ENCODE data around the gene GPR137B. TPM values are rescaled to one million over a fixed set of nuclear protein-coding genes. Genes with fewer than 3 reads are reported as not detected.
"Not testable (repeated sequence)": the region's sequence is repeated elsewhere in the genome, so short reads cannot be mapped to it uniquely, and the experiment has no call there.

Gene GPR137B
- total RNA-seq, 1 donor from 2014 or later: 24.1 TPM

DNA sequence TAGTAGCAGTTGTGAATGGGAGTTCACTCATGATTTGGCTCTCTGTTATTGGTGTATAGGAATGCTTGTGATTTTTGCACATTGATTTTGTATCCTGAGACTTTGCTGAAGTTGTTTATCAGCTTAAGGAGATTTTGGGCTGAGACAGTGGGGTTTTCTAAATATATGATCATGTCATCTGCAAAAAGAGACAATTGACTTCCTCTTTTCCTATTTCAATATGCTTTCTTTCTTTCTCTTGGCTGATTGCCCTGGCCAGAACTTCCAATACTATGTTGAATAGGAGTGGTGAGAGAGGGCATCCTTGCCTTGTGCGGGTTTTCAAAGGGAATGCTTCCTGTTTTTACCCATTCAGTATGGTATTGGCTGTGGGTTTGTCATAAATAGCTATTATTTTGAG is 45.7 kb downstream of the GPR137B start:
- DNase-seq (ENCODE audit: low spot score): not testable (repeated sequence)

DNA sequence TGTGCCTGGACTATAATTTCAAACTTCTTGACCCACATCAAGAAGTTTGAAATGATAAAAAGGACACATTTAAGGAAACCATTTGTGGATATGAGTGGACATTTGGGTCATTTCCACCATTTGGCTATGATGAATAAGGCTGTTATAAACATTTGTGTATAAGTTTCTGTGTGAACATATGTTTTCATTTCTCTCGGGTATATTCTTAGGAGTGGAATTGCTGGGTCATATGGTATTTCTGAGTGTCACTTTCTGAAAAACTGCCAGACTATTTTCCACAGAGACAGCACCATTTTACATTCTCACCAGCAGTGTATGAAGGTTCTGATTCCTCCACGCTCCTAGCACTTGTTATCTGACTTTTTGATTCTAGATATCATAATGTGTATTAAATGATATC is 50.8 kb downstream of the GPR137B start:
- DNase-seq (ENCODE audit: low spot score): no peak

- no peak for DNase-seq (ENCODE audit: low spot score)
Measured at GRCh38 chr1:236200925-236201324, 58.6 kb downstream of the GPR137B start.

DNA sequence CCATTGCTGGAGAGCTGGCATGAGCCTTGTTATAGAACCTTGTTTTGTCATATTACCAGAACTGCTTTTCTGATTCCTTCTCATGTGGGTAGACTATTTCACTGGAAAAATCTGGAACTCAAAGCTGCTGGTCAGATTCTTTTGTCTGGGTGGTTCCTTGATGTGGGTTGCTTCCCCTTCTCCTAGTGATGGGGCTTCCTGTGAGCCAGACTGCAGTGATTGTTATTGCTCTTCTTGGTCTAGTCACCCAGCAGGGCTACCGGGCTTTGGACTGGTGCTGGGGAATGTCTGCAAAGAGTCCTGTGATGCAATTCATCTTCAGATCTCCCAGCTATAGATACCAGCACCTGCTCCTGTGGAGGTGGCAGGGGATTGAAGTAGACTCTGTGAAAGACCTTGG is 59.4 kb downstream of the GPR137B start:
- no peak for DNase-seq (ENCODE audit: low spot score)

DNA sequence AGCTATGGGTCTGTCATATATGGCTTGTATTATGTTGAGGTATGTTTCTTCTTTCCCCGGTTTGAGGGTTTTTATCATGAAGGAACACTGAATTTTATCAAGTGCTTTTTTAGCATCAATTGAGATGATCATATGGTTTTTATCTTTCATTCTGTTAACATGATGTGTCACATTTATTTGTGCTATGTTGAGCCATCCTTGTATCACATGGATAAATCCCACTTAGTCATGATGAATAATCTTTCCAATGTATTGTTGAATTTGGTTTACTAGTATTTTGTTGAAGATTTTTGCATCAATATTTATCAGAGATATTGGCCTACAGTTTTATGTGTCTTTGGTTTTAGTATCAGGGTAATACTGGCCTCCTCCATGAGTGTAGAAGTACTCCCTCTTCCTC is 61.7 kb downstream of the GPR137B start:
- no peak for DNase-seq (ENCODE audit: low spot score)

GRCh38 chr1:236204656-236205055 is 62.3 kb downstream of the GPR137B start:
- no peak for DNase-seq (ENCODE audit: low spot score)

DNA sequence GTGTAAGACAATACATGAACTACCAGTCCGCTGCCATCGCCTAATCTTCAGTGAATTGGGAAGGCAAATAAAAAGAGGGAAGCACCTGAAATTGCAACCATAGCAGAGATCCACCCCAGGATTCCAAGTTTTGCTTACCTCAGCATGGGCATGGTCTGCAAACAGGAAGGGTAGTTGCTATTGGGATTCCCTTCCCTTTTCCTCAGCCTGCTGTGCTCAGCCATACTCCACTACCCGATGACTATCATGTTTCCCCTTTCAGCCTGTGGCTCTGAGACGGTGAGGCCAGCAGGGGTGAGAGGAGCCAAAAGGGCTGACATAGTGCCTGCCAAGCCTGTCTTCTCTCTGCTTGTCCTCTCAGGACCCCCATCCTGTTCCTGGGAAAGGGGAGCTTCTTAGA is 64.2 kb downstream of the GPR137B start:
- DNase-seq (ENCODE audit: low spot score): peak; percentile 43

DNA sequence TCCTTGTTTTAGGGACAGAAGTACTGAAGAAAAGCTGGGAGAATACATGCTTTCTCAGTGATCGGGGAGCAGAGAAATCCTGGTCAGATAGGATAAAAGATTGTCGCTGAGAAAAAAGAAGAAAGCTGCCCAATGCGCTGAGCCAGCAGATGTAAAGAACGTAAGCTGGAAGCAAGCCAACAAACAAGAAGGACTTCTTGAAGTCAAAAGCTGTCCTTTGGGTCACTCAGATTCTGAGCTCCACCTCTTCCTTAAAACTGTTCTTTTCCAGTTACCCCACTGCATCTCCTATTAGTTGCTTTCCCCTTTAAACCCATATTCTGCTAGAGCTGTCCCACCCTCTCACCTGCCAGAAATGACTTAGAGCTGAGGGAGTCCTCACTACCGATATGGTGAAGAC is 64.8 kb downstream of the GPR137B start:
- DNase-seq (ENCODE audit: low spot score): peak; percentile 22

DNA sequence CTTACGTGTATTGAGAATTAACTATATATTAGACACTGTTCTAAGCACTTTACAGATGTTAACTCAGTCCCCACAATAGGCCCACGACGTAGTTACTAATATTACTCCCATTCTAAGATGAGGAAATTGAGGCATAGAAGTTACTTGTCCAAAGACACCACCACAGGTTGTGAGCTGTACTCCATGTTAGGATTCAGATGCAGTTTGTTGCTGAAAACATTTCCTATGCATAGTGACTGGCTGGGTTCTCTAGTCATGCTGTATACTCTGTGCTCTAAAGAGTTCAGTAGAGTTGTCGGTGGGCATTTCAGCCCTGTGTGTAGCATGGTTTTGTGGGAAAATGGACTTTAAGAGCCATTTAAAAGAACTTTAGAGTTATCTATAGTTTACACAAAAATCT is 65.2 kb downstream of the GPR137B start:
- DNase-seq (ENCODE audit: low spot score): no peak

DNA sequence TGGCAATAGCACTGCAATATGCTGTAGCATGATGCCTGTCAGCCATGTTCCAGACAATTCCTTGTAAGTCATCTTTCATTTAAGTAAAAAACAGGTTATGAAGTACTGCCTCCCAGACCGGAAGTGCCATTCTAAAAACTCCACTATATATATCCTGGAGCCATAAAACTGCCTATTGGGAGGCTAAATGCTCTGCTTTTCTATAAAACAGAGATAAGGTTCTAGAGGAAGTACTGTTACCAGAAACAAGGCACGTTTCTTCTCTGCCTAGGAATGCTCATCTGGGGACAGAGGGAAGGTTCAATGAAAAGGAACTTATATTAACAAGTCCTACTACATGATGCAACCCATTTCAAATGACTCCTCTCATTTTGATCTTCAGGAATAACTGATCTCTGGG is 66.8 kb downstream of the GPR137B start:
- DNase-seq (ENCODE audit: low spot score): peak; percentile 7

DNA sequence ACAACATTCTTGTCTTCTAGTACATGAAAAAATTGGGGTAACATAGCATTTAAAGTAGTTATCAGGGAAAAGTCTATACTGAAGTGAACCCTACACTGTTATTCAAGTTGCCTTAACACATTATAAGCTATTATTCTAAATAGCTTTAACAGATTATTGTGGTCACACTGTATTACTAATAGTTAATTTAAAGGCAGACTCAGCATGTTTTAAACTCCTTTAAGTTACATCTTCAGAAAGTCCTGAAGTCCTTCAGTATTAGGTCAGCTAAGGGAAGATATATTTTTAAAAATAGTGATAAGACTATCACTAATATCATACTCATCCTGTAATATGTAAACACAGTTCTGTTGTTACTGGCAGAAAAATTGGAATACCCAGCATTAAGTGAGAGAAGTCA is 67.4 kb downstream of the GPR137B start:
- no peak for DNase-seq (ENCODE audit: low spot score)

GRCh38 chr1:236211815-236212214 is 69.5 kb downstream of the GPR137B start:
- DNase-seq (ENCODE audit: low spot score): no peak

DNA sequence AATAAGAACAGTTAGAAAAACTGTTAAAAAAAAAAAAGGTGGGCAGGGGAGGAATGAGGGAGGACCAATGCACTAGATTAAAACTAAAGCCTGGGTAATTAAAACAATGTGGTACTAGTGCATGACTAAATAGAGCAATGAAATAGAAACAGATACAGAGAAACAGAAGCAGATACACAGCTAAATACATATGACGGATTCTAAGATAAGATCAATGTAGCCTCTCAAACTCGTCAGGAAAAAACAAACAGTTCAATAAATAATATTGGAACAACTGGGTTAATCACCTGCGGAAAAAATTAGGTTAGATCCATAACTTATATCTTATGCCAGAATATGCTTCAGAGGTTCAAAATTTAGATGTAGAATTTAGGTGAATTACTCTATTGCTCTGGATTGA is 71.2 kb downstream of the GPR137B start:
- DNase-seq (ENCODE audit: low spot score): no peak

DNA sequence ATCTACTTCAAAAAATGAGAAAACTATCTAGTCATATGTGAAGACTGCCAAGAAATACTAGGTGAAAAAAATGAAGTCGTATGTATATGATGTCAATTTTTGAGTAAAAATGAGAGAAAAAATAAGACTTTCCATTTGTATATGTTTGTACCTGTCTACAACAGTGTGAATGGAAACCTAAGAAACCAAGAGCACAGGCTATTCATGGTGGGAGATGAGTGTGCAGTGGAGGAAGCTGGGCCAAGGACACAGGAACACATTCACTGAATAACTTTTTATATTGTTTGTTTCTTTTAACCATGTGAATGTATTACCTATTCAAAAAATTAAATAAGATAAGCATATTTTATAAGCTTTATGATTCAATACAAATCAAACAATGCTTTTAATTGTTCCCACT is 72.4 kb downstream of the GPR137B start:
- no peak for DNase-seq (ENCODE audit: low spot score)

DNA sequence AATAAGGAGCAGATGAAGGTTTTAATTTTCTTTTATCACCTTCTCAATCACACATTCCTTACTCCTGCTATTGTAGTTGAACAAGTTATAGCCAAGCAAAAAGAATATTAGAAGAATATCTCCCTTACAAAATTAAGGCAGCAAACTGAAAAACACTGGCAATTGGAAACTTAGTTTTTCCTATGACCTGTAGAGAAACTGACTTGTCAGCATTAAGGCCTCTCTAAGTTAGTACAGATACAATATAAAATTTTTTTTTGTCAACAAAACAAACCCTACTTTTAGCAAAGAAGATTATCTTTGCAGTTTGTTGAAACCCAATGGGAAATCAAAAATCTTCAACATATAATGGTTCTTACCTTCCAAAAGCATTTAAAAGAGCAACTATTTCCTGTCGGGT is 78.1 kb downstream of the GPR137B start:
- DNase-seq (ENCODE audit: low spot score): no peak

- DNase-seq (ENCODE audit: low spot score): no peak
Measured at GRCh38 chr1:236222632-236223031, 80.3 kb downstream of the GPR137B start.

DNA sequence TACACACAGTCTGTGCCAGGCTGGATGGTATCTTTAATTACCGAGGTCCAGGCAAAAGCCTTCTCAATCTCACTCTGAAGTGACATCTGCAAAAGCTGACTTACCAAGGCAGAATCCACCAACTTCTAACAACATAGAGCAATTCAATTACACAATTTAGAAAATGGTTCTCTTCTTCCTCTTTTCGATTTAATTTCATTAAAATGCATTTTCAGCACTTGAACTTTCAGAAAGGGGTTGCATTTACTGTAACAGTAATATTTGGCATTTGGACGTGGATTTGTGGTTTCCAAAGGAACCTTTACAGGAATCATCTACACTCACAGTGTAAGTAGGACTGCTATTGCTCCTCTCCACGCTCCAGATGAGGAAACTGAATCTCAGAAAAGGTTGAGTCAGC is 86.1 kb downstream of the GPR137B start:
- no peak for DNase-seq (ENCODE audit: low spot score)

- DNase-seq (ENCODE audit: low spot score): no peak
Measured at GRCh38 chr1:236235116-236235515, 92.8 kb downstream of the GPR137B start.

- DNase-seq (ENCODE audit: low spot score): no peak
Measured at GRCh38 chr1:236239092-236239585, 96.8 kb downstream of the GPR137B start.

DNA sequence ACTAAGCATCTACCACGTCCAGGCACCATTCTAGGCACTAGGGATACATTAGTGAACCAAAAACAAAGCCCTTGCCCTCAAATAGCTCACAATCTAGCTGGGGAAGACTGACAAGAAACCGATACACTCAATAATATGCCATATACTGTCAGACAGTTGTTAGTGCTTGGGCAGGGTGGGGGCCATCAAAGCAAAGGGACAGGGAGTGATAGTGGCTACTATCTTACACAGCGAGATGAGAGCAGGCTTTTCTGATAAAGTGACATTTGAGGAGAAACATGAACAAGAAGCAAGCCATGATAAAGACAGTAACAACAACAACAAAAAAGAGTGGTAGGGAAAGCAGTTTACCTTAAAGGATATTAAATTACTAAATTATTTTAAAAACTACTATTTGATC is 98.3 kb downstream of the GPR137B start:
- DNase-seq (ENCODE audit: low spot score): no peak

GRCh38 chr1:236242568-236242967 is 100.2 kb downstream of the GPR137B start:
- no peak for DNase-seq (ENCODE audit: low spot score)

- peak; percentile 55 for DNase-seq (ENCODE audit: low spot score)
Measured at GRCh38 chr1:236247286-236247685, 104.9 kb downstream of the GPR137B start.

DNA sequence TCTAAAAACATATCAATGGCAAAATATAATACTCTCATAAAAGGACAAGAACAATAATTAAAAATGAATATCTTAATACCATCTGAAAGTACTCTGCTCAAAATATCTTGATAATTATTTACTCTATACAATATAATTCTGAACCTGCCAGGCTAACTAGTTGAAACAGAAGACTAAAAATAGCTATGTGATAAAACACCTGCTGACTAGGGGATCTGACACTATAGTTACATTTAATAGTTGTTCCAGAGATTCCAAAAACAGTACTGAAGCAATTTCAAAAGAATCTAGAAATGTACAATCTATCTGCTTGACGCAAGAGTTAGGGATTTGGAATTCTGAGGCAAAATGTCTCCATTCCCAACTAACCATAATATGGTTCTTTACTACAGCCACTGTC is 109.2 kb downstream of the GPR137B start:
- no peak for DNase-seq (ENCODE audit: low spot score)

DNA sequence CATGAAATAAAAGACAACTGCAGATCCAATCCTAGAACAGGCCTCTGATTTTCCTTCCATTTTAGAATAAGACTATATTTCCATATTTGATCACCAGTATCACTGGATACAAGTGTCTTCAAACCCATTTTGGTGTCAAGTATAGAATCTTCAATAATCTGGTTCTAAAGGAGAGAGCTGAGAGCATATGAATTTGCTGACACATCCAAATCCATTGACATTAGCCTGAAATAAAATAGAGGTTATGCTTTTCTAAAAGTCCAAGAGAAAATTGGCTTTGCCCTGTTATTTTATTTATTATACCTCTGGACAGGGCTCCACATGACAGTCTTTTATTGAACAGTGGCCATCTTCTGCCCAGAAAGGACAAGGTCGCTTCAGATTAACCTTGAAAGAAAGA is 110.8 kb downstream of the GPR137B start:
- DNase-seq (ENCODE audit: low spot score): no peak

Data from umbilical cord (tissue), 2 donors.